IPS-NIHi7 (cell line): ENCODE data around the gene MTERF1.
"Not testable (repeated sequence)": the region's sequence is repeated elsewhere in the genome, so short reads cannot be mapped to it uniquely, and the experiment has no call there.

Experiments used
- DNase-seq: peaks from one replicate; pipeline ENCODE4 v3.0.0; 2012; ENCODE audit warnings: mixed read lengths; ENCODE audit errors: extremely low spot score

Gene MTERF1

GRCh38 chr7:91880413-91881241, at the start of gene MTERF1:
TSS of gene MTERF1 (minus strand) at chr7:91880702. CDS start at chr7:91880083, 619 bp downstream.
- peak; percentile 91 for DNase-seq

- DNase-seq = no peak
Observed at GRCh38 chr7:91929463-91929862, 49.0 kb upstream of the MTERF1 start.

GRCh38 chr7:91927912-91928311, 47.4 kb upstream of the MTERF1 start:
- no peak for DNase-seq

GRCh38 chr7:91922857-91923256, 42.4 kb upstream of the MTERF1 start:
- no peak for DNase-seq

GRCh38 chr7:91918356-91918755, 37.9 kb upstream of the MTERF1 start:
- no peak for DNase-seq

- no peak for DNase-seq
Observed at GRCh38 chr7:91916051-91916440, 35.5 kb upstream of the MTERF1 start.

- no peak for DNase-seq
Observed at GRCh38 chr7:91915401-91916050, 35.0 kb upstream of the MTERF1 start.

- no peak for DNase-seq
Observed at GRCh38 chr7:91913612-91914011, 33.1 kb upstream of the MTERF1 start.

GRCh38 chr7:91912494-91912893, 32.0 kb upstream of the MTERF1 start:
- no peak for DNase-seq

GRCh38 chr7:91911121-91911520, 30.6 kb upstream of the MTERF1 start:
- DNase-seq = no peak

GRCh38 chr7:91910171-91910570, 29.7 kb upstream of the MTERF1 start:
- no peak for DNase-seq

GRCh38 chr7:91899563-91899962, 19.1 kb upstream of the MTERF1 start:
- DNase-seq = no peak

GRCh38 chr7:91898240-91898992, 17.9 kb upstream of the MTERF1 start:
- DNase-seq = no peak

GRCh38 chr7:91894781-91895480, 14.4 kb upstream of the MTERF1 start:
- DNase-seq = no peak

- DNase-seq = not testable (repeated sequence)
Observed at GRCh38 chr7:91893699-91894098, 13.2 kb upstream of the MTERF1 start.

- peak; percentile 21 for DNase-seq
Observed at GRCh38 chr7:91892821-91893340, 12.4 kb upstream of the MTERF1 start.

GRCh38 chr7:91892099-91892705, 11.7 kb upstream of the MTERF1 start:
- DNase-seq = no peak

GRCh38 chr7:91888271-91889175, 8.0 kb upstream of the MTERF1 start:
- not testable (repeated sequence) for DNase-seq

- DNase-seq = not testable (repeated sequence)
Observed at GRCh38 chr7:91887336-91888213, 7.1 kb upstream of the MTERF1 start.
